GM10266 (cell line): Measurements from ENCODE around the gene GBGT1.

Experiments used
- DNase-seq: peaks from one replicate; pipeline ENCODE4 v3.0.0; 2012; ENCODE audit errors: extremely low spot score
- TF ChIP-seq, protein P1 (sequence below): IDR thresholded peaks from 2 replicates; pipeline ENCODE4 v1.5.1; 2012; ENCODE audit warnings: mild to moderate bottlenecking, low read depth; ENCODE audit not compliant: control insufficient read depth, insufficient read depth; ENCODE audit errors: missing control alignments

GBGT1 gene

DNA sequence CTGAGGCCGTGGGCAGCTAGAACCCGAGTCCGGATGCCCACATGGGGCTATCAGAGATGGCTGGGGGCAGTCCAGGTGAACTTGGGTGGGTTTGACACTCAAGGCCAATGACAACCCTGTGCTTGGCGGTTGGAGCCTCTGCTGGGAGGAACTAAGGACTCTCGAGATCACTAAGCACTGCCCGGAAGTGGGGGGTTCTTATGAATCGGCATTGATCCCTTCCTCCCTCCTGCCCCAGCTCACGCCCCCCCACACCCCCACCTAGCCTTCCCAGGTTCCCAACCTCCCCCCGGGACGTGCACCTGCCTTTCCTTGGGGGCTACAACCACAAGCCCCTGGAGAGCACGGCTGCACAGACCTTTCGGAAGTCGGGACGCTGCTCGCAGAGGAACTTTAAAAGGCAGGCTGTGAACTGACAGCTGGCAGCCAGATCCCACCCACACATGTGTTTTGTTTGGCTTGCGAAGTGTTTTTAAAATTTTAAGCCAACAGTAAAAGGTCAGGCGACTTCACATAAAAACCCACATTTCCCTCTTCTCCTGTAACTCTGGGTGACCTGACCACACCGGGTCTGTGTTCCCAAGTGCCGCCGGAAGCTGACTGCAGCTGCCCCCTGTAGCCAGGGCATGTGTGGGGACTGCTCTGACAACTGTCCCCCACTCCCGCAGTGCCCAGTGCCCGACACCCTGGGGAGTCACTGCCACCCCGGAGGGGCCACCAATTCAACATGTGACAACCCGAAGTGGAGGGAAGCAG is 37.6 kb downstream of the GBGT1 start:
- peak; percentile 75 for DNase-seq
- TF ChIP-seq, protein P1, sequence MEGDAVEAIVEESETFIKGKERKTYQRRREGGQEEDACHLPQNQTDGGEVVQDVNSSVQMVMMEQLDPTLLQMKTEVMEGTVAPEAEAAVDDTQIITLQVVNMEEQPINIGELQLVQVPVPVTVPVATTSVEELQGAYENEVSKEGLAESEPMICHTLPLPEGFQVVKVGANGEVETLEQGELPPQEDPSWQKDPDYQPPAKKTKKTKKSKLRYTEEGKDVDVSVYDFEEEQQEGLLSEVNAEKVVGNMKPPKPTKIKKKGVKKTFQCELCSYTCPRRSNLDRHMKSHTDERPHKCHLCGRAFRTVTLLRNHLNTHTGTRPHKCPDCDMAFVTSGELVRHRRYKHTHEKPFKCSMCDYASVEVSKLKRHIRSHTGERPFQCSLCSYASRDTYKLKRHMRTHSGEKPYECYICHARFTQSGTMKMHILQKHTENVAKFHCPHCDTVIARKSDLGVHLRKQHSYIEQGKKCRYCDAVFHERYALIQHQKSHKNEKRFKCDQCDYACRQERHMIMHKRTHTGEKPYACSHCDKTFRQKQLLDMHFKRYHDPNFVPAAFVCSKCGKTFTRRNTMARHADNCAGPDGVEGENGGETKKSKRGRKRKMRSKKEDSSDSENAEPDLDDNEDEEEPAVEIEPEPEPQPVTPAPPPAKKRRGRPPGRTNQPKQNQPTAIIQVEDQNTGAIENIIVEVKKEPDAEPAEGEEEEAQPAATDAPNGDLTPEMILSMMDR: no peak

DNA sequence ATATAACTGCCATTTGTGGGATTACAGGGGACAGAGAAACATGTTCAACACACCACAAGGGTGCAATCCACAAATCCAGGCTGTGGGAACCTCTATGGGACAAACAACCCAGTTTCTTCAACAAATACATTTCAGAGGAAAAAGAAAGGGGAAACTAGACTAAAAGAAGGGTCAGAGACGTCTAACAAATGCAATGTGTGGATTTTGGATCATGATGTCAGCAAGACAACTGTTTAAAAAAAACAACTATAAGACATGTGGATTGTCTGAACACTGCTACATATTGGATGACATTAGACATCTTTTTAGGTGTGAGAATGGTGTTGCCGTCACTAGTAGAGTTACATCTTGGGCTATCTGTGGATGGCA is 38.8 kb downstream of the GBGT1 start:
- TF ChIP-seq, protein P1: no peak
- DNase-seq: no peak

GRCh38 chr9:133124123-133124906 is 39.4 kb downstream of the GBGT1 start:
- TF ChIP-seq, protein P1: no peak
- DNase-seq: no peak

DNA sequence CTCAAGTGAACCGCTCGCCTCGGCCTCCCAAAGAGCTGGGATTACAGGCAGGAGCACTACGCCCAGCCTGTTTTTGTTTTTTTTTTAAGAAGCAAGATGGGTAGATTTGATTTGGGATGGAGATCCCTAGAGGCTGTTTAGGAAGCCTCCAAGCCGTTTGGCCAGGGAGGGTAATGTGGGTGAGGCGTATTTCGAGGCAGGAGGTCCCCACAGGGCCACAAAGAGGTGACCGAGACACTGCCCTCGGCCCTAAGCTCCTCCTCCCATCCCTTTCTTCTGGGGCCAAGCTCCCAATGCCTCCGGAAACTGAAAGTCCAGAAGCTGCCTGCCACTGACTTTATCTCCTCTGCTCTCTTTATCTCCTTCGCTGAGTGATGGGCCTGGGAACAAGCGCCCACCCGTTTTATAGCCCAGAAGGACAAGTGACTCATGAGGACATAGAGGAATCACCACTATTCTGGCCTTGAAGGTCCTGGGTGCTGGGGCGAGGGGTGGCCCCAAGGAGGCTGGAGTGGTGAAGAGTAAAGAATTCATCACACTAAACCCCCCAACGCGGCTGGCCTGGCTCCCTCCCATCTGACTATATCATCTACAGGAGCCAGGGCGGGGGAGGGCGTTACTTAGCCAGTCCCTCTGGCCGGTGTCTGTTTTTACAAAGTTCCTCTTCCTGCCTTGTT is 40.6 kb downstream of the GBGT1 start:
- DNase-seq: no peak
- TF ChIP-seq, protein P1: no peak

- DNase-seq: no peak
- TF ChIP-seq, protein P1: no peak
Measured at GRCh38 chr9:133122605-133122934, 41.1 kb downstream of the GBGT1 start.

GRCh38 chr9:133121915-133122550 is 41.7 kb downstream of the GBGT1 start:
- no peak for DNase-seq

More at GRCh38 chr9:133121915-133122550, 41.7 kb downstream of the GBGT1 start:
- TF ChIP-seq, protein P1: no peak
